ENCODE data around the gene ADAM11. TPM values are rescaled to one million over a fixed set of nuclear protein-coding genes. Genes with fewer than 3 reads are reported as not detected.

Gene ADAM11
- total RNA-seq, 1 donor from 2014 or later = 0.52 TPM

- Histone ChIP-seq H3K4me3 (ENCODE audit: low read length in 3 of 3) (no peak overlapping the region), H3K9ac (ENCODE audit: low read depth in 1 of 3, low read length in 3 of 3) (peak overlapping the region in 2 of 3 donors; percentile 14 to 33), H3K27ac (ENCODE audit: low read depth, low read length) (peak overlapping the region; percentile 51), H3K9me3 (ENCODE audit: control insufficient read depth in 3 of 3, low read length in 3 of 3) (no peaks in the 10 kb centered on the region), H3K36me3 (ENCODE audit: control insufficient read depth in 3 of 3, insufficient read depth in 3 of 3, low read length in 3 of 3) (no peaks in the 10 kb centered on the region), H3K27me3 (ENCODE audit: control insufficient read depth in 3 of 3, insufficient read depth in 3 of 3, low read length in 3 of 3) (peaks cover 5 to 20% (median 13%) of the 10 kb centered on the region in 3 donors), H3K4me1 (ENCODE audit: control insufficient read depth in 3 of 3, insufficient read depth in 3 of 3, low read length in 3 of 3) (peaks cover 19 to 28% (median 21%) of the 10 kb centered on the region in 3 donors)
Observed at GRCh38 chr17:44781551-44782325, 22.9 kb downstream of the ADAM11 start.

- H3K27me3 ChIP-seq (ENCODE audit: control insufficient read depth in 3 of 3, insufficient read depth in 3 of 3, low read length in 3 of 3) = peaks cover 5 to 16% (median 12%) of the 10 kb centered on the region in 3 donors
- peak overlapping the region in 2 of 3 donors; percentile 14 to 33 for H3K9ac ChIP-seq (ENCODE audit: low read depth in 1 of 3, low read length in 3 of 3)
- H3K36me3 ChIP-seq (ENCODE audit: control insufficient read depth in 3 of 3, insufficient read depth in 3 of 3, low read length in 3 of 3) = no peaks in the 10 kb centered on the region
- no peaks in the 10 kb centered on the region for H3K9me3 ChIP-seq (ENCODE audit: control insufficient read depth in 3 of 3, low read length in 3 of 3)
- H3K4me1 ChIP-seq (ENCODE audit: control insufficient read depth in 3 of 3, insufficient read depth in 3 of 3, low read length in 3 of 3) = peaks cover 25 to 34% (median 27%) of the 10 kb centered on the region in 3 donors
- no peak overlapping the region for H3K27ac ChIP-seq (ENCODE audit: low read depth, low read length)
- H3K4me3 ChIP-seq (ENCODE audit: low read length in 3 of 3) = no peak overlapping the region
Observed at GRCh38 chr17:44782326-44782850, 23.6 kb downstream of the ADAM11 start.

- Histone ChIP-seq H3K27me3 (ENCODE audit: control insufficient read depth in 3 of 3, insufficient read depth in 3 of 3, low read length in 3 of 3) (peaks cover 0 to 4% (median 0%) of the 10 kb centered on the region in 3 donors), H3K36me3 (ENCODE audit: control insufficient read depth in 3 of 3, insufficient read depth in 3 of 3, low read length in 3 of 3) (no peaks in the 10 kb centered on the region), H3K9me3 (ENCODE audit: control insufficient read depth in 3 of 3, low read length in 3 of 3) (no peaks in the 10 kb centered on the region), H3K4me1 (ENCODE audit: control insufficient read depth in 3 of 3, insufficient read depth in 3 of 3, low read length in 3 of 3) (peaks cover 23 to 31% (median 24%) of the 10 kb centered on the region in 3 donors), H3K4me3 (ENCODE audit: low read length in 3 of 3) (no peak overlapping the region), H3K27ac (ENCODE audit: low read depth, low read length) (no peak overlapping the region), H3K9ac (ENCODE audit: low read depth in 1 of 3, low read length in 3 of 3) (no peak overlapping the region)
Observed at GRCh38 chr17:44785921-44786320, 27.1 kb downstream of the ADAM11 start.

- Histone ChIP-seq H3K36me3 (ENCODE audit: control insufficient read depth in 3 of 3, insufficient read depth in 3 of 3, low read length in 3 of 3) (no peaks in the 10 kb centered on the region), H3K4me3 (ENCODE audit: low read length in 3 of 3) (no peak overlapping the region), H3K27ac (ENCODE audit: low read depth, low read length) (no peak overlapping the region), H3K9ac (ENCODE audit: low read depth in 1 of 3, low read length in 3 of 3) (peak overlapping the region in 1 of 3 donors; percentile 33), H3K27me3 (ENCODE audit: control insufficient read depth in 3 of 3, insufficient read depth in 3 of 3, low read length in 3 of 3) (peaks cover 0 to 4% (median 0%) of the 10 kb centered on the region in 3 donors), H3K9me3 (ENCODE audit: control insufficient read depth in 3 of 3, low read length in 3 of 3) (no peaks in the 10 kb centered on the region), H3K4me1 (ENCODE audit: control insufficient read depth in 3 of 3, insufficient read depth in 3 of 3, low read length in 3 of 3) (peaks cover 17 to 26% (median 21%) of the 10 kb centered on the region in 3 donors)
Observed at GRCh38 chr17:44786551-44787081, 27.8 kb downstream of the ADAM11 start.

GRCh38 chr17:44787271-44787940, 28.6 kb downstream of the ADAM11 start:
- no peaks in the 10 kb centered on the region for H3K9me3 ChIP-seq (ENCODE audit: control insufficient read depth in 3 of 3, low read length in 3 of 3)
- no peak overlapping the region for H3K27ac ChIP-seq (ENCODE audit: low read depth, low read length)
- H3K4me3 ChIP-seq (ENCODE audit: low read length in 3 of 3) = no peak overlapping the region
- peak overlapping the region in 2 of 3 donors; percentile 33 to 40 for H3K9ac ChIP-seq (ENCODE audit: low read depth in 1 of 3, low read length in 3 of 3)
- H3K4me1 ChIP-seq (ENCODE audit: control insufficient read depth in 3 of 3, insufficient read depth in 3 of 3, low read length in 3 of 3) = peaks cover 14 to 18% (median 16%) of the 10 kb centered on the region in 3 donors
- H3K36me3 ChIP-seq (ENCODE audit: control insufficient read depth in 3 of 3, insufficient read depth in 3 of 3, low read length in 3 of 3) = no peaks in the 10 kb centered on the region
- H3K27me3 ChIP-seq (ENCODE audit: control insufficient read depth in 3 of 3, insufficient read depth in 3 of 3, low read length in 3 of 3) = peaks cover 0 to 4% (median 0%) of the 10 kb centered on the region in 3 donors

GRCh38 chr17:44788139-44788538, 29.4 kb downstream of the ADAM11 start:
- H3K36me3 ChIP-seq (ENCODE audit: control insufficient read depth in 3 of 3, insufficient read depth in 3 of 3, low read length in 3 of 3) = no peaks in the 10 kb centered on the region
- H3K9me3 ChIP-seq (ENCODE audit: control insufficient read depth in 3 of 3, low read length in 3 of 3) = no peaks in the 10 kb centered on the region
- H3K27ac ChIP-seq (ENCODE audit: low read depth, low read length) = no peak overlapping the region
- H3K4me1 ChIP-seq (ENCODE audit: control insufficient read depth in 3 of 3, insufficient read depth in 3 of 3, low read length in 3 of 3) = peaks cover 13 to 14% (median 14%) of the 10 kb centered on the region in 3 donors
- H3K27me3 ChIP-seq (ENCODE audit: control insufficient read depth in 3 of 3, insufficient read depth in 3 of 3, low read length in 3 of 3) = peaks cover 0 to 4% (median 0%) of the 10 kb centered on the region in 3 donors
- no peak overlapping the region for H3K9ac ChIP-seq (ENCODE audit: low read depth in 1 of 3, low read length in 3 of 3)
- no peak overlapping the region for H3K4me3 ChIP-seq (ENCODE audit: low read length in 3 of 3)

- H3K9me3 ChIP-seq (ENCODE audit: control insufficient read depth in 3 of 3, low read length in 3 of 3) = no peaks in the 10 kb centered on the region
- no peak overlapping the region for H3K4me3 ChIP-seq (ENCODE audit: low read length in 3 of 3)
- H3K9ac ChIP-seq (ENCODE audit: low read depth in 1 of 3, low read length in 3 of 3) = no peak overlapping the region
- H3K27ac ChIP-seq (ENCODE audit: low read depth, low read length) = no peak overlapping the region
- H3K36me3 ChIP-seq (ENCODE audit: control insufficient read depth in 3 of 3, insufficient read depth in 3 of 3, low read length in 3 of 3) = no peaks in the 10 kb centered on the region
- H3K4me1 ChIP-seq (ENCODE audit: control insufficient read depth in 3 of 3, insufficient read depth in 3 of 3, low read length in 3 of 3) = peaks cover 9 to 15% (median 12%) of the 10 kb centered on the region in 3 donors
- H3K27me3 ChIP-seq (ENCODE audit: control insufficient read depth in 3 of 3, insufficient read depth in 3 of 3, low read length in 3 of 3) = peaks cover 0 to 4% (median 0%) of the 10 kb centered on the region in 3 donors
Observed at GRCh38 chr17:44792276-44792675, 33.5 kb downstream of the ADAM11 start.

- H3K9ac ChIP-seq (ENCODE audit: low read depth in 1 of 3, low read length in 3 of 3) = peak overlapping the region in 1 of 3 donors; percentile 0
- H3K27ac ChIP-seq (ENCODE audit: low read depth, low read length) = peak overlapping the region; percentile 41
- peaks cover 5 to 9% (median 8%) of the 10 kb centered on the region in 3 donors for H3K4me1 ChIP-seq (ENCODE audit: control insufficient read depth in 3 of 3, insufficient read depth in 3 of 3, low read length in 3 of 3)
- H3K36me3 ChIP-seq (ENCODE audit: control insufficient read depth in 3 of 3, insufficient read depth in 3 of 3, low read length in 3 of 3) = no peaks in the 10 kb centered on the region
- no peak overlapping the region for H3K4me3 ChIP-seq (ENCODE audit: low read length in 3 of 3)
- H3K27me3 ChIP-seq (ENCODE audit: control insufficient read depth in 3 of 3, insufficient read depth in 3 of 3, low read length in 3 of 3) = peaks cover 0 to 3% (median 0%) of the 10 kb centered on the region in 3 donors
- no peaks in the 10 kb centered on the region for H3K9me3 ChIP-seq (ENCODE audit: control insufficient read depth in 3 of 3, low read length in 3 of 3)
Observed at GRCh38 chr17:44793885-44794842, 35.4 kb downstream of the ADAM11 start.

GRCh38 chr17:44794851-44795413, 36.1 kb downstream of the ADAM11 start:
- Histone ChIP-seq H3K4me3 (ENCODE audit: low read length in 3 of 3) (no peak overlapping the region), H3K9me3 (ENCODE audit: control insufficient read depth in 3 of 3, low read length in 3 of 3) (no peaks in the 10 kb centered on the region), H3K27ac (ENCODE audit: low read depth, low read length) (peak overlapping the region; percentile 41), H3K4me1 (ENCODE audit: control insufficient read depth in 3 of 3, insufficient read depth in 3 of 3, low read length in 3 of 3) (peaks cover 5 to 9% (median 8%) of the 10 kb centered on the region in 3 donors), H3K9ac (ENCODE audit: low read depth in 1 of 3, low read length in 3 of 3) (no peak overlapping the region), H3K36me3 (ENCODE audit: control insufficient read depth in 3 of 3, insufficient read depth in 3 of 3, low read length in 3 of 3) (no peaks in the 10 kb centered on the region), H3K27me3 (ENCODE audit: control insufficient read depth in 3 of 3, insufficient read depth in 3 of 3, low read length in 3 of 3) (peaks cover 0 to 3% (median 0%) of the 10 kb centered on the region in 3 donors)
